CD14-positive monocyte (primary cell): ENCODE measurements around the gene CD74. TPM values are rescaled to one million over a fixed set of nuclear protein-coding genes. Genes with fewer than 3 reads are reported as not detected.

Experiments used
- DNase-seq, 3 donors: peaks; one replicate each; pipeline ENCODE4 v3.0.0-alpha.2; 2011 to 2022
- H2AFZ ChIP-seq: 2 replicates; pipeline ENCODE4 v1.6.0; 2012; ENCODE audit warnings: mild to moderate bottlenecking, low read depth, low read length, inconsistent platforms; ENCODE audit not compliant: insufficient read depth, poor library complexity, severe bottlenecking
- H3K27ac ChIP-seq, 2 donors: 1 replicate in 1 of 2; 2 replicates in 1 of 2; pipeline ENCODE4 v1.5.1; 2012 to 2013; ENCODE audit warnings: low read length in 2 of 2, control low read depth in 1 of 2, inconsistent platforms in 1 of 2, low read depth in 1 of 2, mild to moderate bottlenecking in 1 of 2
- H3K27me3 ChIP-seq, 2 donors: one replicate each; pipeline versions ENCODE4 v1.6.0 to v1.6.1; 2011 to 2013; ENCODE audit warnings: low read length in 2 of 2; ENCODE audit not compliant: control insufficient read depth in 2 of 2, insufficient read depth in 2 of 2
- H3K36me3 ChIP-seq, 2 donors: replicated peaks in 1 of 2; 1 replicate in 1 of 2; 2 replicates in 1 of 2; pipeline versions ENCODE4 v1.5.1 to v1.6.1; 2012 to 2013; ENCODE audit warnings: low read length in 2 of 2, control low read depth in 1 of 2, inconsistent platforms in 1 of 2, mild to moderate bottlenecking in 1 of 2; ENCODE audit not compliant: insufficient read depth in 2 of 2, control insufficient read depth in 1 of 2
- H3K4me1 ChIP-seq, 2 donors: 1 replicate in 1 of 2; 2 replicates in 1 of 2; pipeline versions ENCODE4 v1.5.1 to v1.6.1; 2012 to 2013; ENCODE audit warnings: low read length in 2 of 2, control low read depth in 1 of 2, inconsistent platforms in 1 of 2, mild to moderate bottlenecking in 1 of 2, moderate library complexity in 1 of 2; ENCODE audit not compliant: insufficient read depth in 2 of 2, control insufficient read depth in 1 of 2
- H3K4me2 ChIP-seq: replicated peaks from 2 replicates; pipeline ENCODE3; 2012; ENCODE audit warnings: low read length, moderate library complexity, mild to moderate bottlenecking; ENCODE audit not compliant: poor library complexity, severe bottlenecking; ENCODE audit errors: extremely low read depth
- H3K4me3 ChIP-seq, 3 experiments: fragments of 200-600 bp in 1 of 3; sonication (generic) in 1 of 3; replicated peaks in 1 of 3; 1 replicate in 2 of 3; 2 replicates in 1 of 3; pipeline ENCODE4 v1.5.1; 2011 to 2013; ENCODE audit warnings: low read length in 3 of 3, mild to moderate bottlenecking in 3 of 3, control low read depth in 2 of 3, low read depth in 2 of 3, inconsistent platforms in 1 of 3, moderate library complexity in 1 of 3
- H3K79me2 ChIP-seq: 2 replicates; pipeline ENCODE4 v1.6.0; 2012; ENCODE audit warnings: mild to moderate bottlenecking, control low read depth, inconsistent platforms, low read length, moderate library complexity; ENCODE audit not compliant: insufficient read depth
- H3K9ac ChIP-seq: 2 replicates; pipeline ENCODE4 v1.6.0; 2017; ENCODE audit warnings: low read length, mild to moderate bottlenecking; ENCODE audit not compliant: insufficient read depth, poor library complexity, severe bottlenecking
- H3K9me3 ChIP-seq, 2 donors: replicated peaks in 1 of 2; 1 replicate in 1 of 2; 2 replicates in 1 of 2; pipeline versions ENCODE4 v1.5.1 to v1.6.1; 2012 to 2013; ENCODE audit warnings: low read length in 2 of 2, control low read depth in 1 of 2; ENCODE audit not compliant: control insufficient read depth in 1 of 2, insufficient read depth in 1 of 2
- H4K20me1 ChIP-seq: 2 replicates; pipeline ENCODE4 v1.6.0; 2012; ENCODE audit warnings: mild to moderate bottlenecking, low read length, control low read depth, moderate library complexity; ENCODE audit not compliant: insufficient read depth
- H3K27ac Mint-ChIP-seq, 7 donors: one replicate each; pipeline ENCODE4 v1.8.0; 2020; ENCODE audit warnings: mild to moderate bottlenecking in 7 of 7, mixed read lengths in 7 of 7, moderate library complexity in 6 of 7, inconsistent platforms in 2 of 7
- H3K27me3 Mint-ChIP-seq, 3 donors: one replicate each; pipeline ENCODE4 v1.8.0; 2021 to 2022; ENCODE audit warnings: low read depth in 3 of 3, mild to moderate bottlenecking in 3 of 3, mixed read lengths in 3 of 3, moderate library complexity in 3 of 3, inconsistent platforms in 1 of 3
- H3K36me3 Mint-ChIP-seq, 2 donors: one replicate each; pipeline ENCODE4 v1.8.0; 2020; ENCODE audit warnings: mixed read lengths in 2 of 2, inconsistent platforms in 1 of 2, mild to moderate bottlenecking in 1 of 2
- H3K4me1 Mint-ChIP-seq: one replicate; pipeline ENCODE4 v1.8.0; 2020; ENCODE audit warnings: mild to moderate bottlenecking, mixed read lengths
- H3K4me3 Mint-ChIP-seq, 2 donors: one replicate each; pipeline ENCODE4 v1.8.0; 2020; ENCODE audit warnings: mild to moderate bottlenecking in 2 of 2, mixed read lengths in 2 of 2, moderate library complexity in 1 of 2
- H3K9me3 Mint-ChIP-seq, 7 donors: one replicate each; pipeline ENCODE4 v1.8.0; 2020 to 2022; ENCODE audit warnings: mixed read lengths in 7 of 7, mild to moderate bottlenecking in 6 of 7, moderate library complexity in 6 of 7, inconsistent platforms in 2 of 7
- CTCF ChIP-seq: fragments of 200-600 bp; IDR thresholded peaks from one replicate; pipeline ENCODE4 v1.8.0; 2022; ENCODE audit warnings: antibody characterized with exemption, mild to moderate bottlenecking
- WGBS: methylation state at CpG from one replicate; pipeline ENCODE4 v1.1.5; 2013; ENCODE audit warnings: missing lambda C conversion rate; ENCODE audit not compliant: insufficient coverage; 5-methylcytosine and 5-hydroxymethylcytosine counted together
- intact Hi-C, 2 donors: fragments of 100-400 bp; cut with micrococcal nuclease; formaldehyde crosslinking; loops; one replicate each; pipeline versions ENCODE4 v1.15.0 to v1.15.1; 2023
- polyA plus RNA-seq, 3 donors: library from polyadenylated mRNA; depleted of rRNA in 1 of 3; unstranded in 2 of 3; stranded (reverse) in 1 of 3; fragments of 300-500 nt in 2 of 3; fragments of >200 nt in 1 of 3; fragmentation: Illumina TruSeq in 2 of 3; gene quantifications; 1 replicate in 2 of 3; 2 replicates in 1 of 3; pipeline ENCODE4 v1.2.3, GENCODE V29; 2012 to 2021

CD74 gene
- polyA plus RNA-seq, 3 donors = 3,498 to 7,550 (median 4,939) TPM

- H2AFZ ChIP-seq = no peak overlapping the region
- no peak overlapping the region for H3K4me3 Mint-ChIP-seq
- H3K9ac ChIP-seq = no peak overlapping the region
- no peaks in the 10 kb centered on the region for H3K79me2 ChIP-seq
- no peaks in the 10 kb centered on the region for H3K9me3 Mint-ChIP-seq
- H3K4me2 ChIP-seq = no peak overlapping the region
- peaks cover 20 to 26% of the 10 kb centered on the region in 2 donors for H3K4me1 ChIP-seq
- no peak overlapping the region for H3K27ac Mint-ChIP-seq
- no peak overlapping the region for H3K4me3 ChIP-seq
- peaks cover 2 to 9% (median 5%) of the 10 kb centered on the region in 3 donors for H3K27me3 Mint-ChIP-seq
- intact Hi-C loops = no loop called here
- H3K9me3 ChIP-seq = no peaks in the 10 kb centered on the region
- H3K27me3 ChIP-seq = no peaks in the 10 kb centered on the region
- H3K36me3 Mint-ChIP-seq = no peaks in the 10 kb centered on the region
- TF ChIP-seq CTCF = no peak
- WGBS = 90% methylated on average over 1 of the region's 2 CpGs
- H3K4me1 Mint-ChIP-seq = peaks cover 33% of the 10 kb centered on the region
- H3K36me3 ChIP-seq = no peaks in the 10 kb centered on the region
- no peaks in the 10 kb centered on the region for H4K20me1 ChIP-seq
- H3K27ac ChIP-seq = no peak overlapping the region
- no peak for DNase-seq
Measured at GRCh38 chr5:150460781-150461180, 48.1 kb upstream of the CD74 start.

GRCh38 chr5:150458802-150459557, 46.3 kb upstream of the CD74 start:
- H3K9ac ChIP-seq = no peak overlapping the region
- no peaks in the 10 kb centered on the region for H3K27me3 ChIP-seq
- H3K9me3 Mint-ChIP-seq = no peaks in the 10 kb centered on the region
- no peaks in the 10 kb centered on the region for H4K20me1 ChIP-seq
- no peaks in the 10 kb centered on the region for H3K9me3 ChIP-seq
- H3K4me2 ChIP-seq = peak overlapping the region; percentile 59
- H3K27ac ChIP-seq = no peak overlapping the region
- H3K79me2 ChIP-seq = no peaks in the 10 kb centered on the region
- peak overlapping the region in 1 of 2 donors; percentile 60 for H3K4me3 Mint-ChIP-seq
- H3K4me3 ChIP-seq = no peak overlapping the region
- peaks cover 2 to 7% (median 5%) of the 10 kb centered on the region in 3 donors for H3K27me3 Mint-ChIP-seq
- intact Hi-C loops = loop anchor here (1.0 to 10.0 kb wide), 4 partner anchors 63 to 196 kb away; no protein-coding TSS in a partner anchor
- H3K4me1 ChIP-seq = peaks cover 29% of the 10 kb centered on the region in 2 donors
- no peak overlapping the region for H2AFZ ChIP-seq
- peak; percentile 80 for TF ChIP-seq CTCF
- H3K27ac Mint-ChIP-seq = peak overlapping the region in 4 of 7 donors; percentile 4 to 82 (median 24)
- no peaks in the 10 kb centered on the region for H3K36me3 Mint-ChIP-seq
- H3K36me3 ChIP-seq = no peaks in the 10 kb centered on the region
- peaks cover 32% of the 10 kb centered on the region for H3K4me1 Mint-ChIP-seq
- DNase-seq = peak; percentile 58 to 68 (median 60)
- 42% methylated on average over 18 of the region's 36 CpGs for WGBS
